ENCODE results near the gene DDX42. TPM values are rescaled to one million over a fixed set of nuclear protein-coding genes. Genes with fewer than 3 reads are reported as not detected.
"Not testable (repeated sequence)": the region's sequence is repeated elsewhere in the genome, so short reads cannot be mapped to it uniquely, and the experiment has no call there.

The DDX42 gene
- total RNA-seq, 1 experiment from 2014 or later = 128 TPM

- TF ChIP-seq MXD4 (CRISPR knock-in tag; IDR thresholded peaks at IDR 0.05; ENCODE audit: borderline replicate concordance) (no peak), IRF2 (CRISPR knock-in tag; IDR thresholded peaks at IDR 0.05; ENCODE audit: borderline replicate concordance, low read depth) (no peak), ATF6 (CRISPR knock-in tag; IDR thresholded peaks at IDR 0.05) (no peak), ZNF121 (CRISPR knock-in tag; IDR thresholded peaks at IDR 0.05) (no peak), HMGA2 (CRISPR knock-in tag; IDR thresholded peaks at IDR 0.05) (no peak), NR2C2 (CRISPR knock-in tag; IDR thresholded peaks at IDR 0.05) (no peak)
Observed at GRCh38 chr17:63855185-63855584, 81.2 kb downstream of the DDX42 start (continued).

GRCh38 chr17:63856425-63856824 lies 82.5 kb downstream of the DDX42 start:
- H3K4me3 Mint-ChIP-seq; H3K4me1 Mint-ChIP-seq; ATAC-seq; DNase-seq (ENCODE audit: low spot score); H3K36me3 Mint-ChIP-seq; POLR2A ChIA-PET; H3K9me3 Mint-ChIP-seq; H3K27ac Mint-ChIP-seq: not testable (repeated sequence)
- CTCF ChIA-PET = interaction anchor here (0.6 to 1.6 kb wide), 5 partner anchors 13 to 175 kb away, joined by 3 to 6 read pairs (median 3); partner anchors contain the start of gene GH2
- H3K27me3 Mint-ChIP-seq (ENCODE audit: low read depth) = peaks cover 67% of the 10 kb centered on the region

- Mint-ChIP-seq H3K27ac (no peak overlapping the region), H3K4me1 (no peaks in the 10 kb centered on the region), H3K27me3 (ENCODE audit: low read depth) (peaks cover 52% of the 10 kb centered on the region), H3K9me3 (no peaks in the 10 kb centered on the region), H3K4me3 (no peak overlapping the region), H3K36me3 (no peaks in the 10 kb centered on the region)
- DNase-seq (ENCODE audit: low spot score) (no peak), ATAC-seq (no peak)
- CTCF ChIA-PET = interaction anchor here (1.1 to 3.8 kb wide), 7 partner anchors 10 to 167 kb away, joined by 3 to 33 read pairs (median 9); partner anchors contain the start of genes CSHL1 and GH2
- POLR2A ChIA-PET = no interaction called here
- TF ChIP-seq CREB1 (CRISPR knock-in tag; IDR thresholded peaks at IDR 0.05) = no peak
- no peak for TF ChIP-seq USF2 (CRISPR knock-in tag; IDR thresholded peaks at IDR 0.05)
- TF ChIP-seq ZNF396 (CRISPR knock-in tag; IDR thresholded peaks at IDR 0.05; ENCODE audit: borderline replicate concordance) = no peak
- TF ChIP-seq ATF1 (CRISPR knock-in tag; IDR thresholded peaks at IDR 0.05) = no peak
- no peak for TF ChIP-seq CDX4 (CRISPR knock-in tag; IDR thresholded peaks at IDR 0.05; ENCODE audit: borderline replicate concordance)
- no peak for TF ChIP-seq IRF1 (CRISPR knock-in tag; IDR thresholded peaks at IDR 0.05)
- TF ChIP-seq CREM (CRISPR knock-in tag; IDR thresholded peaks at IDR 0.05) = no peak
- TF ChIP-seq CTCF (IDR thresholded peaks at IDR 0.05) = no peak
- TF ChIP-seq GTF2I (CRISPR knock-in tag; conservative IDR thresholded peaks at IDR 0.05) = no peak
- no peak for TF ChIP-seq ZNF671 (CRISPR knock-in tag; IDR thresholded peaks at IDR 0.05)
- no peak for TF ChIP-seq SP1 (CRISPR knock-in tag; conservative IDR thresholded peaks at IDR 0.05)
- no peak for TF ChIP-seq ATF2 (CRISPR knock-in tag; IDR thresholded peaks at IDR 0.05; ENCODE audit: borderline replicate concordance, low read depth)
- no peak for TF ChIP-seq E2F5 (CRISPR knock-in tag; IDR thresholded peaks at IDR 0.05)
- no peak for TF ChIP-seq SMAD3 (CRISPR knock-in tag; IDR thresholded peaks at IDR 0.05; ENCODE audit: borderline replicate concordance)
- TF ChIP-seq RORB (CRISPR knock-in tag; IDR thresholded peaks at IDR 0.05) = no peak
- TF ChIP-seq ZNF425 (CRISPR knock-in tag; conservative IDR thresholded peaks at IDR 0.05) = no peak
- no peak for TF ChIP-seq MXD4 (CRISPR knock-in tag; IDR thresholded peaks at IDR 0.05; ENCODE audit: borderline replicate concordance)
- TF ChIP-seq USF1 (CRISPR knock-in tag; IDR thresholded peaks at IDR 0.05) = no peak
Observed at GRCh38 chr17:63859257-63859656, 85.3 kb downstream of the DDX42 start.

Data from WTC11 (cell line).